SK-N-SH (cell line): ENCODE results near the gene XKR7. TPM values are rescaled to one million over a fixed set of nuclear protein-coding genes. Genes with fewer than 3 reads are reported as not detected.

ENCODE experiments used
- CTCF ChIA-PET: fragments of 300-600, 350-600 bp; formaldehyde crosslinking; extraction: SDS; loops from one replicate; lab custom pipeline; 2021; lab: Yijun Ruan, JAX
- POLR2A ChIA-PET: fragments of 350-600 bp; sonication (Branson Sonifier 250); formaldehyde crosslinking; extraction: SDS; loops from one replicate; lab custom pipeline; 2020; ENCODE audit warnings: antibody characterized with exemption, inconsistent platforms; lab: Yijun Ruan, JAX
- DNase-seq: peaks from one replicate; pipeline ENCODE4 v3.0.0; 2012
- H2AFZ ChIP-seq: fragments of 200-600 bp; sonication (generic); 2 replicates; pipeline ENCODE4 v1.8.1; 2016; ENCODE audit warnings: antibody characterized with exemption, mild to moderate bottlenecking, low read depth
- H3F3A ChIP-seq: fragments of 200-600 bp; sonication (generic); replicated peaks from 2 replicates; pipeline ENCODE3; 2016; ENCODE audit warnings: antibody characterized with exemption, mild to moderate bottlenecking; ENCODE audit not compliant: insufficient read depth
- H3K27ac ChIP-seq, 2 experiments: fragments of 200-500 bp in 1 of 2; fragments of 200-600 bp in 1 of 2; sonication (Bioruptor generic) in 1 of 2; sonication (generic), shearing (Covaris generic) in 1 of 2; 2 replicates each; pipeline versions ENCODE4 v1.5.1 to v1.6.1; 2014 to 2016; ENCODE audit warnings: low read depth in 2 of 2, inconsistent platforms in 1 of 2, low read length in 1 of 2, mild to moderate bottlenecking in 1 of 2, mixed read lengths in 1 of 2
- H3K27me3 ChIP-seq: fragments of 200-600 bp; sonication (generic), shearing (Covaris generic); 2 replicates; pipeline ENCODE4 v1.6.1; 2016; ENCODE audit warnings: mixed run types; ENCODE audit not compliant: insufficient read depth
- H3K36me3 ChIP-seq, 2 experiments: fragments of 200-500 bp in 1 of 2; fragments of 200-600 bp in 1 of 2; sonication (Bioruptor generic) in 1 of 2; sonication (generic) in 1 of 2; replicated peaks in 1 of 2; 2 replicates each; pipeline versions ENCODE3 to v1.5.1; 2014 to 2016; ENCODE audit warnings: low read length in 1 of 2, mild to moderate bottlenecking in 1 of 2; ENCODE audit not compliant: insufficient read depth in 2 of 2, control insufficient read depth in 1 of 2
- H3K4me1 ChIP-seq, 2 experiments: fragments of 200-500 bp in 1 of 2; fragments of 200-600 bp in 1 of 2; sonication (Bioruptor generic) in 1 of 2; sonication (generic), shearing (Covaris generic) in 1 of 2; 2 replicates each; pipeline versions ENCODE4 v1.5.1 to v1.6.1; 2014 to 2016; ENCODE audit warnings: low read depth in 1 of 2, low read length in 1 of 2, mixed run types in 1 of 2; ENCODE audit not compliant: insufficient read depth in 2 of 2, control insufficient read depth in 1 of 2
- H3K4me2 ChIP-seq: fragments of 200-600 bp; sonication (generic), shearing (Covaris generic); 2 replicates; pipeline ENCODE4 v1.6.1; 2017; ENCODE audit warnings: mixed run types
- H3K4me3 ChIP-seq, 2 experiments: fragments of 200-500 bp in 1 of 2; fragments of 200-600 bp in 1 of 2; sonication (Bioruptor generic) in 1 of 2; sonication (generic), shearing (Covaris generic) in 1 of 2; 2 replicates each; pipeline versions ENCODE4 v1.5.1 to v1.8.1; 2014 to 2016; ENCODE audit warnings: low read depth in 2 of 2, inconsistent platforms in 1 of 2, low read length in 1 of 2, mild to moderate bottlenecking in 1 of 2, mixed read lengths in 1 of 2, moderate library complexity in 1 of 2
- H3K79me2 ChIP-seq: fragments of 200-600 bp; sonication (generic); 2 replicates; pipeline ENCODE4 v1.8.1; 2017; ENCODE audit warnings: mild to moderate bottlenecking; ENCODE audit not compliant: insufficient read depth
- H3K9ac ChIP-seq: fragments of 200-600 bp; sonication (generic); 2 replicates; pipeline ENCODE4 v1.6.1; 2017; ENCODE audit warnings: mixed run types
- H3K9me2 ChIP-seq: fragments of 200-600 bp; sonication (generic); 2 replicates; pipeline ENCODE4 v1.6.1; 2017; ENCODE audit warnings: mixed run types
- H3K9me3 ChIP-seq: fragments of 200-600 bp; sonication (generic); 2 replicates; pipeline ENCODE4 v1.6.1; 2017; ENCODE audit warnings: mixed run types, mild to moderate bottlenecking, moderate library complexity
- H4K20me1 ChIP-seq: fragments of 200-600 bp; sonication (generic); 2 replicates; pipeline ENCODE4 v1.6.1; 2017; ENCODE audit warnings: mild to moderate bottlenecking, mixed run types; ENCODE audit not compliant: insufficient read depth
- CHD2 ChIP-seq: fragments of 150-350 bp; IDR thresholded peaks from 2 replicates; pipeline ENCODE4 v1.6.1; 2018; ENCODE audit warnings: low read length; ENCODE audit not compliant: partially characterized antibody
- EP300 ChIP-seq, 2 experiments: IDR thresholded peaks; 2 replicates each; pipeline versions ENCODE4 v1.4.0 to v1.6.1; 2012; ENCODE audit warnings: borderline replicate concordance in 1 of 2, low read depth in 1 of 2, low read length in 1 of 2
- EZH2phosphoT487 ChIP-seq: fragments of 200-600 bp; sonication (generic); IDR thresholded peaks from 2 replicates; pipeline ENCODE4 v1.6.1; 2017; ENCODE audit warnings: low read depth, mixed run types, mild to moderate bottlenecking, antibody characterized with exemption, moderate library complexity, borderline replicate concordance
- JUND ChIP-seq: IDR thresholded peaks from 2 replicates; pipeline ENCODE4 v1.4.0; 2012
- MAX ChIP-seq: IDR thresholded peaks from 2 replicates; pipeline ENCODE4 v1.4.0; 2012; ENCODE audit warnings: low read depth
- MEF2A ChIP-seq: IDR thresholded peaks from 2 replicates; pipeline ENCODE4 v1.4.0; 2012; ENCODE audit warnings: low read depth, borderline replicate concordance
- NFIC ChIP-seq: IDR thresholded peaks from 2 replicates; pipeline ENCODE4 v1.4.0; 2012; ENCODE audit warnings: borderline replicate concordance
- RXRA ChIP-seq: IDR thresholded peaks from 2 replicates; pipeline ENCODE4 v1.4.0; 2012; ENCODE audit warnings: low read depth, mild to moderate bottlenecking, borderline replicate concordance
- SMC3 ChIP-seq: IDR thresholded peaks from 2 replicates; pipeline ENCODE4 v1.6.1; 2012; ENCODE audit warnings: low read depth, low read length, improper control_type of control experiment
- TCF12 ChIP-seq: IDR thresholded peaks from 2 replicates; pipeline ENCODE4 v1.4.0; 2012
- YY1 ChIP-seq: IDR thresholded peaks from 2 replicates; pipeline ENCODE4 v1.4.0; 2012; ENCODE audit warnings: low read depth, mild to moderate bottlenecking
- WGBS: methylation state at CpG from one replicate; pipeline ENCODE4 v1.1.6; 2017; ENCODE audit warnings: low lambda C conversion rate; 5-methylcytosine and 5-hydroxymethylcytosine counted together
- polyA plus RNA-seq, 3 experiments: library from polyadenylated mRNA; depleted of rRNA; stranded (reverse); fragments of >200 nt; gene quantifications; 2 replicates each; pipeline ENCODE4 v1.2.3, GENCODE V29; 2012
- TF ChIP-seq, protein P1 (sequence below): fragments of 200-600 bp; sonication (generic); IDR thresholded peaks from 2 replicates; pipeline ENCODE4 v1.6.1; 2017; ENCODE audit warnings: antibody characterized with exemption, mild to moderate bottlenecking, moderate library complexity
- TF ChIP-seq, protein P2 (sequence below): fragments of 150-350 bp; IDR thresholded peaks from 2 replicates; pipeline ENCODE4 v1.6.1; 2016; ENCODE audit warnings: mild to moderate bottlenecking, low read depth, low read length
- TF ChIP-seq, protein P3 (sequence below): IDR thresholded peaks from 2 replicates; pipeline ENCODE4; 2012

Gene XKR7
- polyA plus RNA-seq, 1 of the 3 experiments (the other 2 are of a cell fraction) = 0.02 TPM

DNA sequence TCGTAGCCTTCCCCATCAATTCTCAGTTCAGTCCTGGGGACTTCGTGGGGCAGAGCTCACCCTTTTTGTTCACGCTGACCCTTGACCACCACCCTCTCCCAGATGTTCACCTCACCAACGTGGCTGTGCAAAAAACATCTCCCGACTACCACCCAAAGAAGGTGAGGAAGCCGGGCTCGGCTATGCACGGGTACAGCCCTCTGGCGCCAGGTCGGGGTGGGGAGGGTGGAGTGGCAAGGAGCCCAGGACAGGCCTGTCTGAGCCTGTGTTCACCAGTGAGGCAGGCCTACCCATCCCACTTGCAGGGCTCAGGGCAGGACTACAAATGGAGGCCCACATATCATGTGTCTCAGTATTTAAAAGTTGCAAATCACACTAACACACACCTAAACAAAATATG, 34.3 kb upstream of the XKR7 start:
- Histone ChIP-seq H4K20me1 (no peaks in the 10 kb centered on the region), H3K9me3 (no peaks in the 10 kb centered on the region), H3K4me3 (no peak overlapping the region), H3K9ac (no peak overlapping the region), H3K36me3 (no peaks in the 10 kb centered on the region), H3K4me1 (no peaks in the 10 kb centered on the region), H3K9me2 (no peaks in the 10 kb centered on the region), H3K4me2 (no peak overlapping the region), H2AFZ (no peak overlapping the region), H3K27ac (no peak overlapping the region), H3K27me3 (no peaks in the 10 kb centered on the region; the same call in 1 of the 2 replicates), H3F3A (no peaks in the 10 kb centered on the region), H3K79me2 (no peaks in the 10 kb centered on the region)
- CTCF ChIA-PET = interaction anchor here (0.8 to 1.7 kb wide), 3 partner anchors 9 to 81 kb away, joined by 3 to 6 read pairs (median 4); partner anchors contain the start of gene PDRG1
- DNase-seq = no peak
- TF ChIP-seq MEF2A (no peak), RXRA (no peak), JUND (no peak)
- POLR2A ChIA-PET = no interaction called here
- WGBS = 64% methylated on average over 8 of the region's 10 CpGs

DNA sequence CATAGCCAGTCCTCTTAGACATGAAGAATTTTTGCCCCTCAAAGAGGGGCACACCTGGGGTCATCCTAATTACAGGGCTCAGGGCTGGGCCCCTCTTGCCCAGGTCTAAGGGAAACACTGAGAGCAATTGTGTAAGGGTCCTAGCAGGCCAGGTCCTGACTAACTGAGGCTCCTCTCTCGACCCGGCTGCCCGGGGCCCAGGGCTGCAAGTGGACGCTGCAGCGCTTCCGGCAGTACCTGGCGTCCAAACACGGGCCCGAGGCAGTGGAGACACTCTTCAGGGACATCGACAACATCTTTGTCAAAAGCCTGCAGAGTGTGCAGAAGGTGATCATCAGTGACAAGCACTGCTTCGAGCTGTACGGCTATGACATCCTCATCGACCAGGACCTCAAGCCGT, 33.5 kb upstream of the XKR7 start:
- H3K27me3 ChIP-seq = no peaks in the 10 kb centered on the region
- no peak for DNase-seq
- TF ChIP-seq SMC3 (no peak), EP300 (IDR thresholded peaks at IDR 0.05; ENCODE audit: borderline replicate concordance in 1 of 2, low read depth in 1 of 2, low read length in 1 of 2) (no peak), MAX (no peak), NFIC (no peak), CHD2 (no peak), EZH2phosphoT487 (no peak), YY1 (no peak), TCF12 (no peak)
- TF ChIP-seq, protein P1, sequence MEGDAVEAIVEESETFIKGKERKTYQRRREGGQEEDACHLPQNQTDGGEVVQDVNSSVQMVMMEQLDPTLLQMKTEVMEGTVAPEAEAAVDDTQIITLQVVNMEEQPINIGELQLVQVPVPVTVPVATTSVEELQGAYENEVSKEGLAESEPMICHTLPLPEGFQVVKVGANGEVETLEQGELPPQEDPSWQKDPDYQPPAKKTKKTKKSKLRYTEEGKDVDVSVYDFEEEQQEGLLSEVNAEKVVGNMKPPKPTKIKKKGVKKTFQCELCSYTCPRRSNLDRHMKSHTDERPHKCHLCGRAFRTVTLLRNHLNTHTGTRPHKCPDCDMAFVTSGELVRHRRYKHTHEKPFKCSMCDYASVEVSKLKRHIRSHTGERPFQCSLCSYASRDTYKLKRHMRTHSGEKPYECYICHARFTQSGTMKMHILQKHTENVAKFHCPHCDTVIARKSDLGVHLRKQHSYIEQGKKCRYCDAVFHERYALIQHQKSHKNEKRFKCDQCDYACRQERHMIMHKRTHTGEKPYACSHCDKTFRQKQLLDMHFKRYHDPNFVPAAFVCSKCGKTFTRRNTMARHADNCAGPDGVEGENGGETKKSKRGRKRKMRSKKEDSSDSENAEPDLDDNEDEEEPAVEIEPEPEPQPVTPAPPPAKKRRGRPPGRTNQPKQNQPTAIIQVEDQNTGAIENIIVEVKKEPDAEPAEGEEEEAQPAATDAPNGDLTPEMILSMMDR = no peak
- TF ChIP-seq, protein P2, sequence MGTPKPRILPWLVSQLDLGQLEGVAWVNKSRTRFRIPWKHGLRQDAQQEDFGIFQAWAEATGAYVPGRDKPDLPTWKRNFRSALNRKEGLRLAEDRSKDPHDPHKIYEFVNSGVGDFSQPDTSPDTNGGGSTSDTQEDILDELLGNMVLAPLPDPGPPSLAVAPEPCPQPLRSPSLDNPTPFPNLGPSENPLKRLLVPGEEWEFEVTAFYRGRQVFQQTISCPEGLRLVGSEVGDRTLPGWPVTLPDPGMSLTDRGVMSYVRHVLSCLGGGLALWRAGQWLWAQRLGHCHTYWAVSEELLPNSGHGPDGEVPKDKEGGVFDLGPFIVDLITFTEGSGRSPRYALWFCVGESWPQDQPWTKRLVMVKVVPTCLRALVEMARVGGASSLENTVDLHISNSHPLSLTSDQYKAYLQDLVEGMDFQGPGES = no peak
- TF ChIP-seq, protein P3, sequence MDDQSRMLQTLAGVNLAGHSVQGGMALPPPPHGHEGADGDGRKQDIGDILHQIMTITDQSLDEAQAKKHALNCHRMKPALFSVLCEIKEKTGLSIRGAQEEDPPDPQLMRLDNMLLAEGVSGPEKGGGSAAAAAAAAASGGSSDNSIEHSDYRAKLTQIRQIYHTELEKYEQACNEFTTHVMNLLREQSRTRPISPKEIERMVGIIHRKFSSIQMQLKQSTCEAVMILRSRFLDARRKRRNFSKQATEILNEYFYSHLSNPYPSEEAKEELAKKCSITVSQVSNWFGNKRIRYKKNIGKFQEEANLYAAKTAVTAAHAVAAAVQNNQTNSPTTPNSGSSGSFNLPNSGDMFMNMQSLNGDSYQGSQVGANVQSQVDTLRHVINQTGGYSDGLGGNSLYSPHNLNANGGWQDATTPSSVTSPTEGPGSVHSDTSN = no peak
- TF ChIP-seq, all 33 proteins: peak for 0
- no peak overlapping the region for H3K4me3 ChIP-seq
- H3K9me3 ChIP-seq = no peaks in the 10 kb centered on the region
- no peak overlapping the region for H3K4me2 ChIP-seq
- H3K4me1 ChIP-seq = no peaks in the 10 kb centered on the region
- H3K9me2 ChIP-seq = no peaks in the 10 kb centered on the region
- no peaks in the 10 kb centered on the region for H4K20me1 ChIP-seq
- H3F3A ChIP-seq = no peaks in the 10 kb centered on the region
- H2AFZ ChIP-seq = no peak overlapping the region
- POLR2A ChIA-PET = no interaction called here
- no peak overlapping the region for H3K9ac ChIP-seq
- H3K79me2 ChIP-seq = no peaks in the 10 kb centered on the region
- CTCF ChIA-PET = interaction anchor here (1.4 to 1.7 kb wide), 4 partner anchors 17 to 82 kb away, joined by 3 to 8 read pairs (median 6); no protein-coding TSS in a partner anchor
- H3K36me3 ChIP-seq = no peaks in the 10 kb centered on the region
- whole genome bisulfite sequencing = 64% methylated on average over 5 of the region's 14 CpGs
- H3K27ac ChIP-seq = no peak overlapping the region
